Ovary (tissue), 3 donors: Measurements from ENCODE around the gene MAN1C1.

Source experiments
- EP300 ChIP-seq: sonication (generic); formaldehyde crosslinking; IDR thresholded peaks from one replicate; pipeline ENCODE4 v1.6.1; 2017; ENCODE audit warnings: antibody characterized with exemption
- POLR2A ChIP-seq: fragments of 450-650 bp; IDR thresholded peaks from one replicate; pipeline ENCODE4 v1.6.1; 2017; ENCODE audit warnings: antibody characterized with exemption, mild to moderate bottlenecking, moderate library complexity
- TF ChIP-seq, protein P1 (sequence below), 3 donors: fragments of 450-650 bp in 2 of 3; fragments of 200-600 bp in 1 of 3; IDR thresholded peaks; one replicate each; pipeline versions ENCODE4 v1.5.1 to v1.8.0; 2016 to 2022; ENCODE audit warnings: antibody characterized with exemption in 3 of 3, mild to moderate bottlenecking in 1 of 3
- donor health status: DM: no; HTN: no; CAD: no.

DNA sequence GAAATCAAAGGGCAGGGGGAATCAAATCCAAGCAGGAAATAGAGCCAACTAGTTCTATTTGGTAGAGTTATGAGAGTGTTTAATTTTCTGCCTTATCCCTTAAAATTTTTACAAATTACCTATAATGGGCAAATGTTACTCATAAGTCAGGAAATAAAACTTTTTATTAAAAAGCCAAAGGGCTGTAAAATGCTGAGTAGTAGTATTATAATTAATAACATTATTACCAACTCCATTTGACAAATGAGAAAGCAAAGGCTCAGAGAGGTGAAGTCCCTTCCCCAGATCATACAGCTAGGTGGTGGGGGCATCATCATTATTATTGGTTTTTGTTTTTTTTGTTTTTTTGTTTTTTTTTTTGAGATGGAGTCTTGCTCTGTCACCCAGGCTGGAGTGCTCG is 186.8 kb downstream of the MAN1C1 start:
- TF ChIP-seq, protein P1, sequence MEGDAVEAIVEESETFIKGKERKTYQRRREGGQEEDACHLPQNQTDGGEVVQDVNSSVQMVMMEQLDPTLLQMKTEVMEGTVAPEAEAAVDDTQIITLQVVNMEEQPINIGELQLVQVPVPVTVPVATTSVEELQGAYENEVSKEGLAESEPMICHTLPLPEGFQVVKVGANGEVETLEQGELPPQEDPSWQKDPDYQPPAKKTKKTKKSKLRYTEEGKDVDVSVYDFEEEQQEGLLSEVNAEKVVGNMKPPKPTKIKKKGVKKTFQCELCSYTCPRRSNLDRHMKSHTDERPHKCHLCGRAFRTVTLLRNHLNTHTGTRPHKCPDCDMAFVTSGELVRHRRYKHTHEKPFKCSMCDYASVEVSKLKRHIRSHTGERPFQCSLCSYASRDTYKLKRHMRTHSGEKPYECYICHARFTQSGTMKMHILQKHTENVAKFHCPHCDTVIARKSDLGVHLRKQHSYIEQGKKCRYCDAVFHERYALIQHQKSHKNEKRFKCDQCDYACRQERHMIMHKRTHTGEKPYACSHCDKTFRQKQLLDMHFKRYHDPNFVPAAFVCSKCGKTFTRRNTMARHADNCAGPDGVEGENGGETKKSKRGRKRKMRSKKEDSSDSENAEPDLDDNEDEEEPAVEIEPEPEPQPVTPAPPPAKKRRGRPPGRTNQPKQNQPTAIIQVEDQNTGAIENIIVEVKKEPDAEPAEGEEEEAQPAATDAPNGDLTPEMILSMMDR (IDR thresholded peaks at IDR 0.05) = no peak
- TF ChIP-seq EP300 = no peak
- TF ChIP-seq POLR2A = no peak
